Uterus (tissue), 4 donors: Measurements from ENCODE around the gene PTGDS. TPM values are rescaled to one million over a fixed set of nuclear protein-coding genes. Genes with fewer than 3 reads are reported as not detected.

ENCODE experiments used
- DNase-seq, 2 donors: peaks; one replicate each; pipeline ENCODE4 v3.0.0-alpha.2; 2019 to 2020
- H3K27ac ChIP-seq, 2 donors: fragments of 200-600 bp; sonication (generic); 1 replicate in 1 of 2; 2 replicates in 1 of 2; pipeline ENCODE4 v1.5.1; 2016 to 2018
- H3K27me3 ChIP-seq, 2 donors: fragments of 200-600 bp; sonication (generic); one replicate each; pipeline ENCODE4 v1.5.1; 2018 to 2019; ENCODE audit warnings: control low read depth in 1 of 2
- H3K36me3 ChIP-seq, 2 donors: fragments of 200-600 bp; sonication (generic); one replicate each; pipeline ENCODE4 v1.5.1; 2019; ENCODE audit warnings: control low read depth in 1 of 2
- H3K4me1 ChIP-seq, 2 donors: fragments of 200-600 bp; sonication (generic); one replicate each; pipeline ENCODE4 v1.5.1; 2018 to 2019; ENCODE audit warnings: control low read depth in 1 of 2
- H3K4me3 ChIP-seq, 2 donors: fragments of 200-600 bp; sonication (generic); 1 replicate in 1 of 2; 2 replicates in 1 of 2; pipeline ENCODE4 v1.5.1; 2018 to 2019; ENCODE audit warnings: mild to moderate bottlenecking in 1 of 2
- H3K9me3 ChIP-seq, 2 donors: fragments of 200-600 bp; sonication (generic); one replicate each; pipeline ENCODE4 v1.5.1; 2019; ENCODE audit warnings: control low read depth in 1 of 2
- CTCF ChIP-seq, 4 experiments: fragments of 200-600 bp in 2 of 4; fragments of 450-650 bp in 2 of 4; sonication (generic) in 2 of 4; IDR thresholded peaks; one replicate each; pipeline ENCODE4 v1.5.1; 2016 to 2019; ENCODE audit warnings: antibody characterized with exemption in 4 of 4, mild to moderate bottlenecking in 2 of 4, moderate library complexity in 1 of 4
- POLR2A ChIP-seq, 2 donors: fragments of 450-650 bp; IDR thresholded peaks; one replicate each; pipeline ENCODE4 v1.6.1; 2016; ENCODE audit warnings: antibody characterized with exemption in 2 of 2, mild to moderate bottlenecking in 1 of 2, moderate library complexity in 1 of 2
- intact Hi-C: fragments of 100-400 bp; cut with DNase I; formaldehyde crosslinking; loops from one replicate; pipeline ENCODE4 v1.15.1; 2023; ENCODE audit warnings: low total_unique reads
- total RNA-seq, 4 donors: library from RNA; depleted of rRNA in 3 of 4; stranded (reverse); fragments of >200 nt in 3 of 4; gene quantifications; one replicate each; pipeline versions ENCODE4 v1.1.0 to v1.2.4, GENCODE V29; 2014 to 2023
- donor health status: DM: yes; HTN: yes; CAD: no.

Gene PTGDS
- total RNA-seq, 4 donors from 2014 or later = 13.5 to 116 (median 58.8) TPM

- peaks cover 0 to 18% of the 10 kb centered on the region in 2 donors for H3K4me1 ChIP-seq
- no peaks in the 10 kb centered on the region for H3K27me3 ChIP-seq
- peak in 1 of 2 donors; percentile 49 for DNase-seq
- intact Hi-C loops = no loop called here
- H3K36me3 ChIP-seq = no peaks in the 10 kb centered on the region
- H3K4me3 ChIP-seq = peak overlapping the region; percentile 38 to 42
- H3K9me3 ChIP-seq = no peaks in the 10 kb centered on the region
- no peak for TF ChIP-seq POLR2A (IDR thresholded peaks at IDR 0.05)
- peak in 2 of 4 experiments; percentile 68 to 72 for TF ChIP-seq CTCF (IDR thresholded peaks at IDR 0.05)
- H3K27ac ChIP-seq = peak overlapping the region in 1 of 2 donors; percentile 63
These were observed 51.2 kb downstream of the PTGDS start for GRCh38 chr9:137028263-137029057.

- H3K4me3 ChIP-seq = peak overlapping the region in 1 of 2 donors; percentile 38
- DNase-seq = peak; percentile 65 to 72
- peaks cover 0 to 18% of the 10 kb centered on the region in 2 donors for H3K4me1 ChIP-seq
- no peaks in the 10 kb centered on the region for H3K9me3 ChIP-seq
- H3K27me3 ChIP-seq = no peaks in the 10 kb centered on the region
- TF ChIP-seq POLR2A (IDR thresholded peaks at IDR 0.05) (no peak), CTCF (IDR thresholded peaks at IDR 0.05) (peak; percentile 70 to 80 (median 74))
- intact Hi-C loops = no loop called here
- H3K27ac ChIP-seq = no peak overlapping the region
- H3K36me3 ChIP-seq = no peaks in the 10 kb centered on the region
These were observed 52.0 kb downstream of the PTGDS start for GRCh38 chr9:137029058-137029936.

DNA sequence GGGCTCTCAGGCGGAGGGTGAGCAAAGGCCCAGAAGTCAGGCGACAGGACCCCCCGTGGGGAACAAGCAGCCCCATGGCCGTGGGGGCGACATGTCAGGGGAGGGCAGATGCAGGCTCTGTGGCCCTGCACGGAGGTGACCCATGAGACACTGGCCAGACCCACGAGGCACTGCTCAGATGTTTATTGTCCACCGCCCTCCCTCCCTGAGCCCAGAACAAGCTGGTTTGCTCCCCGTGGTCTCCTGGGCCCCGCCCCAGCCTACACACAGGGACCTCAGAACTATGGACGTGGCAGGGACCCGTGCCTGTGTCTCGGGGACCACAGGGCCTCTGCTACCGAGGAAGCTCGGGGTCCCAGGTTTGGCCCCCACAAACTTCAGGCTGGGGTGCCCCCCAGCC is 52.7 kb downstream of the PTGDS start:
- intact Hi-C loops = loop anchor here (5.0 kb wide), 1 partner anchor 243 kb away; no protein-coding TSS in a partner anchor
- Histone ChIP-seq H3K4me1 (peaks cover 0 to 18% of the 10 kb centered on the region in 2 donors), H3K36me3 (no peaks in the 10 kb centered on the region), H3K27ac (no peak overlapping the region), H3K4me3 (no peak overlapping the region), H3K9me3 (no peaks in the 10 kb centered on the region), H3K27me3 (no peaks in the 10 kb centered on the region)
- TF ChIP-seq CTCF (IDR thresholded peaks at IDR 0.05) = no peak
- TF ChIP-seq POLR2A (IDR thresholded peaks at IDR 0.05) = no peak
- no peak for DNase-seq

DNA sequence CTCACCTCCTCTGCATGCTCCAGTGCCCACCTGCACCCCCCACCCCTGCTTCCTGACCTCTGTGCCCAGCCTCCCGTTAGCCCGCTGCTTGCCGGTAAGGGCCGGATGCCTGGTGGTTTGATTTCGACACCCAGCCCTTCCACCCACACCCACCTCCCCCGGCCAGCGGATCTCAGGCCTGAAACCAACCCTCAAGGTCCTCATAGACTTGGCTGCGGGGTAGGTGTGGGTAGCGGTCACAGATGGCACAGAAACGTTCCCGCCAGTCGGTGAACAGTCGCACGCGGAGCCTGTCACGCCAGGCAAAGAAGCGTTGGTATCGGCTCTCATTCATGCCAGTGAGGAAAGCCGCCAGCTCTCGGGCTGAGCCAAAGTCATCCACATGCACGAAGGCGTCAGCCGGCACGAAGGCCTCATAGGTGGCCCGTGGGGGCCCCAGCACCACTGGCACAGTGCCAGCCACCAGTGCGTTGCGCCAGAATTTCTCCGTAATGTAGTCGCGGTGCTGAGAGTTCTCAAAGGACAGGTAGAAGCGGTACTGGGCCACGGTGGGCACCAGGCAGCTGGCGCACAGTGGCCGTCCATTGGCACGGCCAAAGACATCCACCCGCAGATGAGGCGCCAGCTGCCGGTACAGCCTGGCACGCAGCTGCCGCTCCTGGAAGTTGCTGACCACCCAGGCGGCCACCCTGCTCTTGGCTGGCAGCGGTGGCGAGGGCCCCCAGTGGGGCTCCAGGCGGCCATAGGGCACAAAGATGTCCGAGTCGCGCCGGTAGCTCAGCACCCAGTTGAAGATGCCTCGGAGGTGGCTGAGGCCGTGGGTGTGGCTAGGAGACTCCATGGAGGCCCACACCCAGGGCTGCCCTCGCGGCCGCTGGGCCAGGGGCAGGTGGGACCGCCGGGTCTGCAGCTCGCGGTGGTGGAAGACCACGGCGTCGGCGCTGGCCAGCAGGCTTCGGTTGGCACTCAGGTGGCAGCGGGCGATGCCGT is 53.5 kb downstream of the PTGDS start:
- Histone ChIP-seq H3K4me1 (peaks cover 0 to 18% of the 10 kb centered on the region in 2 donors), H3K36me3 (no peaks in the 10 kb centered on the region), H3K9me3 (no peaks in the 10 kb centered on the region), H3K27me3 (no peaks in the 10 kb centered on the region), H3K27ac (no peak overlapping the region), H3K4me3 (no peak overlapping the region)
- TF ChIP-seq CTCF (IDR thresholded peaks at IDR 0.05) (no peak), POLR2A (IDR thresholded peaks at IDR 0.05) (no peak)
- intact Hi-C loops = loop anchor here (5.0 kb wide), 1 partner anchor 244 kb away; no protein-coding TSS in a partner anchor
- DNase-seq = no peak

Other genes starting within 250 kb of the PTGDS start
- gene LCN10, start 234.6 kb upstream of the PTGDS start, total RNA-seq = 10 to 100 TPM in 3 of 4 donors, under 1 TPM in 1; 0.55 to 81.4 (median 20.4) TPM
- 100 to 1,000 TPM in 2 of 4 donors, 10 to 100 TPM in 1, 1 to 10 TPM in 1; 1.2 to 164 (median 89.7) TPM for gene LCN6, start 229.0 kb upstream of the PTGDS start, total RNA-seq
- under 1 TPM in 1 of 4 donors, not detected in 3; 0.27 TPM for gene LCN8, start 219.3 kb upstream of the PTGDS start, total RNA-seq
- gene LCN15, start 213.0 kb upstream of the PTGDS start, total RNA-seq = not detected
- 10 to 100 TPM in 3 of 4 donors, 1 to 10 TPM in 1; 3.5 to 48.9 (median 32.0) TPM for gene TMEM141, start 186.2 kb upstream of the PTGDS start, total RNA-seq
- 1 to 10 TPM in 2 of 4 donors, not detected in 2; 2.0 TPM for gene CCDC183, start 181.2 kb upstream of the PTGDS start, total RNA-seq
- gene RABL6, start 169.6 kb upstream of the PTGDS start, total RNA-seq = 10 to 100 TPM; 28.8 to 57.9 (median 39.6) TPM
- gene AJM1, start 135.0 kb upstream of the PTGDS start, total RNA-seq = 1 to 10 TPM in 3 of 4 donors, not detected in 1; 1.3 to 3.6 (median 3.6) TPM
- gene PHPT1, start 128.1 kb upstream of the PTGDS start, total RNA-seq = 10 to 100 TPM; 12.4 to 55.5 (median 31.4) TPM
- gene MAMDC4, start 125.2 kb upstream of the PTGDS start, total RNA-seq = 1 to 10 TPM in 2 of 4 donors, under 1 TPM in 1, not detected in 1; 0.26 to 4.3 (median 4.2) TPM
- 100 to 1,000 TPM in 3 of 4 donors, 10 to 100 TPM in 1; 75.6 to 244 (median 144) TPM for gene EDF1, start 111.2 kb upstream of the PTGDS start, total RNA-seq
- gene TRAF2, start 91.0 kb upstream of the PTGDS start, total RNA-seq = 10 to 100 TPM in 3 of 4 donors, under 1 TPM in 1; 0.88 to 22.1 (median 11.9) TPM
- gene FBXW5, start 32.8 kb upstream of the PTGDS start, total RNA-seq = 100 to 1,000 TPM in 1 of 4 donors, 10 to 100 TPM in 3; 67.4 to 111 (median 75.3) TPM
- gene C8G, start 32.3 kb upstream of the PTGDS start, total RNA-seq = not detected
- 10 to 100 TPM in 2 of 4 donors, 1 to 10 TPM in 1, not detected in 1; 5.4 to 43.2 (median 10.3) TPM for gene LCN12, start 25.2 kb upstream of the PTGDS start, total RNA-seq
- 1 to 10 TPM in 1 of 4 donors, under 1 TPM in 3; under 0.01 to 6.9 (median 0.54) TPM for gene LCNL1, start 5.5 kb downstream of the PTGDS start, total RNA-seq
- gene PAXX, start 14.9 kb downstream of the PTGDS start, total RNA-seq = 10 to 100 TPM; 14.2 to 39.5 (median 18.8) TPM
- 1 to 10 TPM in 2 of 4 donors, not detected in 2; 1.5 TPM for gene CLIC3, start 19.1 kb downstream of the PTGDS start, total RNA-seq
- gene ABCA2, start 50.7 kb downstream of the PTGDS start, total RNA-seq = 10 to 100 TPM; 24.8 to 36.9 (median 26.1) TPM
- gene FUT7, start 54.6 kb downstream of the PTGDS start, total RNA-seq = not detected
- gene NPDC1, start 68.7 kb downstream of the PTGDS start, total RNA-seq = 100 to 1,000 TPM in 1 of 4 donors, 10 to 100 TPM in 3; 25.2 to 221 (median 59.2) TPM
- 10 to 100 TPM in 1 of 4 donors, 1 to 10 TPM in 1, not detected in 2; 2.4 to 11.5 TPM for gene ENTPD2, start 76.6 kb downstream of the PTGDS start, total RNA-seq
- 1 to 10 TPM in 2 of 4 donors, under 1 TPM in 1, not detected in 1; 0.15 to 5.9 (median 1.0) TPM for gene SAPCD2, start 93.1 kb downstream of the PTGDS start, total RNA-seq
- gene UAP1L1, start 100.0 kb downstream of the PTGDS start, total RNA-seq = 10 to 100 TPM in 1 of 4 donors, 1 to 10 TPM in 2, under 1 TPM in 1; 0.51 to 13.8 (median 5.3) TPM
- 10 to 100 TPM; 32.9 to 65.0 (median 47.5) TPM for gene MAN1B1, start 109.5 kb downstream of the PTGDS start, total RNA-seq
- 100 to 1,000 TPM in 1 of 4 donors, 10 to 100 TPM in 3; 23.2 to 100 (median 76.8) TPM for gene DPP7, start 137.2 kb downstream of the PTGDS start, total RNA-seq
- not detected for gene GRIN1, start 161.7 kb downstream of the PTGDS start, total RNA-seq
- under 1 TPM in 1 of 4 donors, not detected in 3; 0.29 TPM for gene LRRC26, start 192.5 kb downstream of the PTGDS start, total RNA-seq
- gene TMEM210, start 194.6 kb downstream of the PTGDS start, total RNA-seq = not detected
- gene ANAPC2, start 211.1 kb downstream of the PTGDS start, total RNA-seq = 10 to 100 TPM in 3 of 4 donors, 1 to 10 TPM in 1; 6.7 to 65.6 (median 24.9) TPM
- gene SSNA1, start 211.2 kb downstream of the PTGDS start, total RNA-seq = 10 to 100 TPM; 17.1 to 47.1 (median 40.6) TPM
- gene TPRN, start 223.2 kb downstream of the PTGDS start, total RNA-seq = 10 to 100 TPM in 1 of 4 donors, 1 to 10 TPM in 2, under 1 TPM in 1; 0.29 to 17.1 (median 5.5) TPM
- gene TMEM203, start 228.1 kb downstream of the PTGDS start, total RNA-seq = 10 to 100 TPM; 33.2 to 53.3 (median 38.7) TPM
- 10 to 100 TPM in 1 of 4 donors, 1 to 10 TPM in 1, not detected in 2; 4.5 to 14.9 TPM for gene NDOR1, start 228.2 kb downstream of the PTGDS start, total RNA-seq
- gene RNF208, start 244.7 kb downstream of the PTGDS start, total RNA-seq = 1 to 10 TPM in 1 of 4 donors, not detected in 3; 3.7 TPM
- under 1 TPM in 1 of 4 donors, not detected in 3; 0.34 TPM for gene CYSRT1, start 247.7 kb downstream of the PTGDS start, total RNA-seq
- under 1 TPM in 1 of 4 donors, not detected in 3; 0.21 TPM for gene RNF224, start 250.0 kb downstream of the PTGDS start, total RNA-seq